Body of pancreas (tissue), 4 donors: ENCODE data around the gene PRSS2.

ENCODE experiments used
- POLR2A ChIP-seq, 3 donors: fragments of 450-650 bp; IDR thresholded peaks; one replicate each; pipeline ENCODE4 v1.6.1; 2016; ENCODE audit warnings: antibody characterized with exemption in 3 of 3, mild to moderate bottlenecking in 2 of 3
- TF ChIP-seq, protein P1 (sequence below), 7 experiments: fragments of 450-650 bp in 4 of 7; fragments of 200-600 bp in 3 of 7; sonication (generic) in 3 of 7; IDR thresholded peaks; one replicate each; pipeline ENCODE4 v1.5.1; 2016 to 2019; ENCODE audit warnings: antibody characterized with exemption in 7 of 7

DNA sequence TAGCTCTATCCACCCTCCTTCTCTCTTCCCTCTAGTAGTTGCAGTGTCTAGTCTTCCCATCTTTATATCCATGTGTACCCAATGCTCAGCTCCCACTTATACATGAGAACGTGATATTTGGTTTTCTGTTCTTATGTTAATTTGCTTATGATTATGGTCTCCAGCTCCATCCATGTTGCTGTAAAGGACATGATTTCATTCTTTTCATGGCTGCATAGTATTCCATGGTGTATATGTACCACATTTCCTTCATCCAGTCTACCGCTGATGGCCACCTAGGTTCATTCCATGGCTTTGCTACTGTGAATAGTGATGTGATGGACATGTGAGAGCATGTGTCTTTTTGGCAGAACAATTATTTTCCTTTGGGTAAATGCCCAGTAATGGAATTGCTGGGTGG lies 6.5 kb downstream of the PRSS2 start:
- TF ChIP-seq, protein P1, sequence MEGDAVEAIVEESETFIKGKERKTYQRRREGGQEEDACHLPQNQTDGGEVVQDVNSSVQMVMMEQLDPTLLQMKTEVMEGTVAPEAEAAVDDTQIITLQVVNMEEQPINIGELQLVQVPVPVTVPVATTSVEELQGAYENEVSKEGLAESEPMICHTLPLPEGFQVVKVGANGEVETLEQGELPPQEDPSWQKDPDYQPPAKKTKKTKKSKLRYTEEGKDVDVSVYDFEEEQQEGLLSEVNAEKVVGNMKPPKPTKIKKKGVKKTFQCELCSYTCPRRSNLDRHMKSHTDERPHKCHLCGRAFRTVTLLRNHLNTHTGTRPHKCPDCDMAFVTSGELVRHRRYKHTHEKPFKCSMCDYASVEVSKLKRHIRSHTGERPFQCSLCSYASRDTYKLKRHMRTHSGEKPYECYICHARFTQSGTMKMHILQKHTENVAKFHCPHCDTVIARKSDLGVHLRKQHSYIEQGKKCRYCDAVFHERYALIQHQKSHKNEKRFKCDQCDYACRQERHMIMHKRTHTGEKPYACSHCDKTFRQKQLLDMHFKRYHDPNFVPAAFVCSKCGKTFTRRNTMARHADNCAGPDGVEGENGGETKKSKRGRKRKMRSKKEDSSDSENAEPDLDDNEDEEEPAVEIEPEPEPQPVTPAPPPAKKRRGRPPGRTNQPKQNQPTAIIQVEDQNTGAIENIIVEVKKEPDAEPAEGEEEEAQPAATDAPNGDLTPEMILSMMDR (IDR thresholded peaks at IDR 0.05) = no peak
- no peak for TF ChIP-seq POLR2A (IDR thresholded peaks at IDR 0.05)
